Stimulated activated CD8-positive, alpha-beta memory T cell treated with anti-CD3 and anti-CD28 coated beads, Interleukin-4, amount 100 ng/mL, for 1 hour (primary cell): ENCODE results near the gene CDH6.
"Not testable (repeated sequence)": the region's sequence is repeated elsewhere in the genome, so short reads cannot be mapped to it uniquely, and the experiment has no call there.

ENCODE experiments used
- DNase-seq, 2 donors: peaks; one replicate each; pipeline ENCODE4 v3.0.0-alpha.2; 2020; ENCODE audit warnings: low read depth in 2 of 2, low spot score in 1 of 2

Gene CDH6

GRCh38 chr5:31324842-31325241, 131.4 kb downstream of the CDH6 start:
- DNase-seq = no peak

DNA sequence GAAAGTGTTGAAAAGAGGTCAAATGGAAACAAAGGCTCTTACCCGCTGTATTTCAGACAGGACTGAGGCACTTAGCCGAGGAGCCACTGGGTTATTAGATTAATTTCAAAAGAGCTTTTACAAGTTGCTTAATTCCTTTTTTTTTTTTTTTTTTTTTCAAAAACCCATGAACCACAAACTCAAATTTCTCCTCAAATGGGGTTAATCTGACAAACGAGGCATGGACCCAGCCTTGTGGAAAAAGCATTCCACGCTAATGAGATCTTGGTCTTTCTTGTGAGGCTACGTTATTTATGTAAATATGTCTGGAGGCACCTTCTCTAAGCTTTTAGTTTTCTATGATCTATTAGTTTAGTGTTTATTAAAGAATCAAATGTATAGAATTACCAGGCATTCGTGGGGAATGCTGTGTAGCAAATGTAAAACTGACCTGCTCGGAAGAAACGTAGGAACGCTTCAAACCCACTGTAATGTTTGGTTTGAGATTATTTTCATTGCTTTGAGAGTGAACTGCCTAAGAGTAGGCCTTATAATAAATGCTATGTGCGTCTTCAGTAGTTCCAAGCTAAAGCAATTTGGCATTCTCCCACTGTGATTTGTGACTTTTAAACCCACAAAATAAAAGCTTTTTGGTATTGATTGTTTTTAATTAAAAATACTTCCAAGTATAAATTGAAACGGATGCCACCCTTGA, 134.7 kb downstream of the CDH6 start:
- no peak for DNase-seq

GRCh38 chr5:31329715-31330114, 136.2 kb downstream of the CDH6 start:
- DNase-seq = no peak

GRCh38 chr5:31332160-31332559, 138.7 kb downstream of the CDH6 start:
- no peak for DNase-seq

- no peak for DNase-seq
These were observed 140.0 kb downstream of the CDH6 start for GRCh38 chr5:31333475-31333874.

- DNase-seq = no peak
These were observed 140.8 kb downstream of the CDH6 start for GRCh38 chr5:31334061-31334860.

DNA sequence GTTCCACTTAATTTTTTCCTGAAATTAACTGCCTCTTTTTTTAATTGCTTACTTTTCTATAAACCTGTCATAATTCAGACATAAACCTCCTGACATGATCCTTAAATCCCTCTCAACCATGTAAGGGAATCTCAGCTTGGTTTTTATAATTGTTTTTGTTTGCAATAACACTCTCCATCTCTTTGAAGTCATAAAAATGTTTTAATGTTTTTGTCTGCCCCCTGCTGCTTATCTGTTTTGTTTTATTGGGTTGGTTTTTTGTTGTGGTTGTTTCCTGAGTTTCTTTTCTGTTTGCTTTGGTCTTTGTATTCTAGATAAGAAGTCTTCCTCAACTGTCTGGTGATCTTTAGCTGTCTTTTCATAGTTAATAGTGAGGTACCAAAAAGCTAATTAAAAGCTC, 142.0 kb downstream of the CDH6 start:
- no peak for DNase-seq

- no peak for DNase-seq
These were observed 150.5 kb downstream of the CDH6 start for GRCh38 chr5:31343946-31344345.

GRCh38 chr5:31346896-31347551, 153.5 kb downstream of the CDH6 start:
- DNase-seq = no peak

DNA sequence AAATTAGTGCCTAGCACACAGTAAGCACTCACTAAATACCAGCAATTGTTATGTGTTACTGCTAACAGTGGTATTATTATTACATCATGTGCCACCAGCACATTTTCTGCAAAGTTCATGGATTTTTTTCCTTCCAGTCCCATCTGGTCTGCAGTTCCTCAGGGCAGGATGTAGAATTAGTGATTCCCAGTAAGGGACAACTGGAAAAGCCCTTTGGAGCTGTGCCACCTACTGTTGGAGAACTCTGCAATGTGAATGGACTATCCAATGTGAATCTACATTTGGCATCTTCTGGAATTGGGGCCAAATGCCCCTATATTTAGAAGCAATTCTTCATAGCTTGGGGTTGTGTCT, 154.0 kb downstream of the CDH6 start:
- DNase-seq = no peak

GRCh38 chr5:31350395-31350794, 156.9 kb downstream of the CDH6 start:
- no peak for DNase-seq

DNA sequence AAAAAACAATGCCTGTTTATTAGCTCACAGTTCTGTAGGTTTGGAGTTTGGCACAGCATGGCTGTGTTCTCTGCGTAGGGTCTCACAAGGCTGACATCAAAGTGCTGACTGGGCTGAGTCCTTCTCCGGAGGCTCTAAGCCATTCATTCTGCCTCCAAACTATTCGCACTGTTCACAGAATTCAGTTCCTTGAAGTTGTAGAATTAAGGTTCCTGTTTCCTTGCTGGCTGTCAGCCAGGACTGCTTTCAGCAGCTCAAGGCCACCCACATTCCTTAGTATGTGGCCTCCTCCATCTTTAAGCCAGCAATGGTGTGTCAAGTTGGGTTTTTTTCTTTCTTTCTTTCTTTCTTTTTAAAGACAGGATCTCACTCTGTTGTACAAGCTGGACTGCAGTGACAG, 161.9 kb downstream of the CDH6 start:
- DNase-seq = no peak

- no peak for DNase-seq
These were observed 163.6 kb downstream of the CDH6 start for GRCh38 chr5:31357038-31357437.

DNA sequence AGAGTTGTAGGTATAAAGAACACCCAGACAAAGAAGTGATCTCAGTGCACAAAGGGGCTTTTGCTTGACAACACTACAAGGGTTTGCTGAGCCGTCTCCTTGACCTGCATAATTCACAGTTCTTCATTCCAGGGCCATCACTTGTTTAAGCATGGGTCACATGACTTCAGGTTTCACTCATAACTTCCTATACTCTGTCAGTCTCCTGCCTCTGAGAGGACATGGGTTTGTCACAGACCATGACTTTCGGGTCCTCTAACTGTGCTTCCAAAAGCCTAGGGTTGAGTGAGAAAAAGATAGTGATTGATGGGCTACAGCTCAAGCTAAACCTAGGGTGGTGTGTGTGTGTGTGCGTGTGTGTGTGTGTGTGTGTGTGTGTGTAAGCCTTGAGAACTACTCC, 166.4 kb downstream of the CDH6 start:
- DNase-seq = no peak

- no peak for DNase-seq
These were observed 167.7 kb downstream of the CDH6 start for GRCh38 chr5:31361234-31361633.

DNA sequence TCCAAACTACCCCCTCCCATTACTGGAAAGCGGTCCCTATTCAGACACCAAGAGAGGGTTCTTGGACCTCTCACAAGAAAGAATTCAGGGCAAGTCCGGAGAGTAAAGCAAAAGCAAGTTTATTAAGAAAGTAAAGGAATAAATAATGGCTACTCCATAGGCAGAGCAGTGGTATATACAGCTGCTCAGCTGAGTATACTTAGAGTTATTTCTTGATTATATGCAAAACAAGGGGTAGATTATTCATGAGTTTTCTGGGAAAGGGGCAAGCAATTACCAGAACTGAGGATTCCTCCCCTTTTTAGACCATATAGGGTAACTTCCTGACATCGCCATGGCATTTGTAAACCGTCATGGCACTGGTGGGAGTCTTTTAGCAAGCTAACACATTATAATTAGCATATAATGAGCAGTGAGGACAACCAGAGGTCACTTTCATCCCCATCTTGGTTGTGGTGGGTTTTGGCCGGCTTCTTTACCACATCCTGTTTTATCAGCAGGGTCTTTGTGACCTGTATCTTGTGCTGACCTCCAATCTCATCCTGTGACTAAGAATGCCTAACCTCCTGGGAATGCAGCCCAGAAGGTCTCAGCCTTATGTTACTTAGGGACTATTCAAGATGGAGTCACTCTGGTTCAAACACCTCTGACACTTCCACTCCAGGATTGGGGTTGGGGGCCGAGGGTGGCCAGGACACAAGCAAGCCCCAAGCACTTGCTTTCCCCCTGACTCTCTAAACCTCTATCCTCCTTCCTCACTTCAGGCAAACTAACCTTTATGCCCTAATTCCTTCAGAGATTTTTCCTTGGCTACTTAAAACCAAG, 168.4 kb downstream of the CDH6 start:
- not testable (repeated sequence) for DNase-seq

GRCh38 chr5:31362529-31362900, 169.0 kb downstream of the CDH6 start:
- no peak for DNase-seq

- DNase-seq = no peak
These were observed 169.6 kb downstream of the CDH6 start for GRCh38 chr5:31362931-31363568.

DNA sequence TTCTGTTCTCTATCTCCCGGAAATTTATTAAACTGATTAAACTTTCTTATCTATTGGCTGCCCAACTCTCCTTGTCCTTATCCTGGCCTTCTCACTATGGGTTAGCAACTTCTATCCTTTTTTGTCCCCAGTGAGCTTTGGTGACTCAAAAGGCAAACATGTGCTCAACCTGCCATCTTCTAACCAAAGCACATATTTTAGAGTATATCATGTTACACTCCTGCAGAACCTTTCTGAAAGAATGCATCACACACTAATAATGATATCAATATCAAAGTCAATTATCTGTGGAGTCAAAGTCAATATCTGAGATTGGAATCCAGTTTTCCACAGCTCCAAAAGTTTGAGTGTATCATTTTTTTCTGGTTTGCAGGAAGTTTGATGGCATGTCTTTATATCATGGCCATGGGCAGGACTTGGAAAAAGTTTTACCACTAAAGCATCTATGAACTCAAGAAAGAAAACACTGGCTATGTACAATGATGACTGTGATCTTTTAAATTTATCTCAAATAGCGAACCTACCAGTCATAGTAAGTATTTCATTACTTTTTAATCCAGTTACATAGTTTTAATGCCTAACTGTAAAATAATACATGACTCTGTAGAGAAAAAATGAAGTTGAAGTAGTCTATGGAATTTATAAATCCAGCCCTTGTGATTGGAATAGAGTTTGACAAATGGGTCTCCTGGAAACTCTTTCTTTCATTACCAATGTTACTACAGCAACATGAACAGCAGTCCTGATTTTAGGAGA, 171.6 kb downstream of the CDH6 start:
- DNase-seq = no peak

- DNase-seq = no peak
These were observed 172.3 kb downstream of the CDH6 start for GRCh38 chr5:31365776-31366175.
